Osteoblast (primary cell): Measurements from ENCODE around the gene MRS2. TPM values are rescaled to one million over a fixed set of nuclear protein-coding genes. Genes with fewer than 3 reads are reported as not detected.

Experiments used
- DNase-seq: peaks from one replicate; pipeline ENCODE4 v3.0.0; 2011; ENCODE audit warnings: low spot score, mixed read lengths; ENCODE audit not compliant: insufficient read length; ENCODE audit errors: missing footprints
- H2AFZ ChIP-seq: 2 replicates; pipeline ENCODE4 v1.6.0; 2011; ENCODE audit warnings: mild to moderate bottlenecking, low read length
- H3K27ac ChIP-seq: 2 replicates; pipeline ENCODE4 v1.5.1; 2011; ENCODE audit warnings: mild to moderate bottlenecking, low read depth, low read length, moderate library complexity
- H3K27me3 ChIP-seq: 2 replicates; pipeline ENCODE4 v1.6.0; 2012; ENCODE audit warnings: mild to moderate bottlenecking, control low read depth, inconsistent platforms, low read length, moderate library complexity; ENCODE audit not compliant: insufficient read depth
- H3K36me3 ChIP-seq: 2 replicates; pipeline ENCODE4 v1.5.1; 2011; ENCODE audit warnings: mild to moderate bottlenecking, low read length, control low read depth, moderate library complexity; ENCODE audit not compliant: insufficient read depth
- H3K4me1 ChIP-seq: 2 replicates; pipeline ENCODE4 v1.5.1; 2011; ENCODE audit warnings: mild to moderate bottlenecking, low read length, control low read depth, moderate library complexity; ENCODE audit not compliant: insufficient read depth
- H3K4me2 ChIP-seq: 2 replicates; pipeline ENCODE4 v1.6.0; 2011; ENCODE audit warnings: mild to moderate bottlenecking, low read length; ENCODE audit not compliant: insufficient read depth
- H3K4me3 ChIP-seq: fragments of 200-600 bp; sonication (generic); 3 replicates; pipeline ENCODE4 v1.5.1; 2012; ENCODE audit warnings: mild to moderate bottlenecking, low read length, inconsistent platforms; ENCODE audit not compliant: insufficient read depth
- H3K79me2 ChIP-seq: 2 replicates; pipeline ENCODE4 v1.6.0; 2012; ENCODE audit warnings: mild to moderate bottlenecking, low read length, control low read depth, inconsistent platforms; ENCODE audit not compliant: insufficient read depth
- H3K9me3 ChIP-seq: 2 replicates; pipeline ENCODE4 v1.5.1; 2011; ENCODE audit warnings: low read depth, low read length, control low read depth
- H4K20me1 ChIP-seq: 2 replicates; pipeline ENCODE4 v1.6.0; 2012; ENCODE audit warnings: mild to moderate bottlenecking, low read length, control low read depth; ENCODE audit not compliant: insufficient read depth
- total RNA-seq: library from RNA; depleted of rRNA; stranded (reverse); fragments of >200 nt; gene quantifications from 2 replicates; pipeline ENCODE4 v1.2.3, GENCODE V29; 2012
- TF ChIP-seq, protein P1 (sequence below): IDR thresholded peaks from 2 replicates; pipeline ENCODE4 v1.5.1; 2011; ENCODE audit warnings: mild to moderate bottlenecking, low read depth, low read length, moderate library complexity; ENCODE audit errors: extremely low read depth

MRS2 gene
- total RNA-seq, 1 donor: 23.5 TPM

DNA sequence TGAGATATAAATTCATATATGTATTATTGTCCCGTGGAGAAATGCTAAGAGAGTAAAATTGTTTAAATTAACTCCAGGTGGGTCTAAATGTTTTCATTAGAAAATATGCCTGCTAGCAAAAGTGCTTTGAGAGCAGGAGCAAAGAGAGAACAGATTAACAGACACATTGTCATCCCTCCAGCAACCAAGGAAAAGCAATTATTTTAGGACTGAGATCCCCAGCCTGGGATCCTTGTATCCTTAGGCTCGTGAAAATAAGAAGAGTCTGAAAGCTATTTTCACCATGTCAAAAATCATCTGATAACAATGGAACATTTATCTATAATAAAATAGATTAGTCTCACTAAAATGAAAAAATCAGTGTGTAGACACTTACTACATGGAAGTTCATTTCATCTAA lies 11.5 kb upstream of the MRS2 start:
- Histone ChIP-seq H3K27ac (no peak overlapping the region), H3K4me3 (no peak overlapping the region), H3K79me2 (no peaks in the 10 kb centered on the region), H3K9me3 (no peaks in the 10 kb centered on the region), H3K27me3 (no peaks in the 10 kb centered on the region), H4K20me1 (no peaks in the 10 kb centered on the region), H3K4me1 (peaks cover 11% of the 10 kb centered on the region), H3K4me2 (no peak overlapping the region), H3K36me3 (no peaks in the 10 kb centered on the region), H2AFZ (no peak overlapping the region)
- TF ChIP-seq, protein P1, sequence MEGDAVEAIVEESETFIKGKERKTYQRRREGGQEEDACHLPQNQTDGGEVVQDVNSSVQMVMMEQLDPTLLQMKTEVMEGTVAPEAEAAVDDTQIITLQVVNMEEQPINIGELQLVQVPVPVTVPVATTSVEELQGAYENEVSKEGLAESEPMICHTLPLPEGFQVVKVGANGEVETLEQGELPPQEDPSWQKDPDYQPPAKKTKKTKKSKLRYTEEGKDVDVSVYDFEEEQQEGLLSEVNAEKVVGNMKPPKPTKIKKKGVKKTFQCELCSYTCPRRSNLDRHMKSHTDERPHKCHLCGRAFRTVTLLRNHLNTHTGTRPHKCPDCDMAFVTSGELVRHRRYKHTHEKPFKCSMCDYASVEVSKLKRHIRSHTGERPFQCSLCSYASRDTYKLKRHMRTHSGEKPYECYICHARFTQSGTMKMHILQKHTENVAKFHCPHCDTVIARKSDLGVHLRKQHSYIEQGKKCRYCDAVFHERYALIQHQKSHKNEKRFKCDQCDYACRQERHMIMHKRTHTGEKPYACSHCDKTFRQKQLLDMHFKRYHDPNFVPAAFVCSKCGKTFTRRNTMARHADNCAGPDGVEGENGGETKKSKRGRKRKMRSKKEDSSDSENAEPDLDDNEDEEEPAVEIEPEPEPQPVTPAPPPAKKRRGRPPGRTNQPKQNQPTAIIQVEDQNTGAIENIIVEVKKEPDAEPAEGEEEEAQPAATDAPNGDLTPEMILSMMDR: no peak
- DNase-seq: peak; percentile 62

DNA sequence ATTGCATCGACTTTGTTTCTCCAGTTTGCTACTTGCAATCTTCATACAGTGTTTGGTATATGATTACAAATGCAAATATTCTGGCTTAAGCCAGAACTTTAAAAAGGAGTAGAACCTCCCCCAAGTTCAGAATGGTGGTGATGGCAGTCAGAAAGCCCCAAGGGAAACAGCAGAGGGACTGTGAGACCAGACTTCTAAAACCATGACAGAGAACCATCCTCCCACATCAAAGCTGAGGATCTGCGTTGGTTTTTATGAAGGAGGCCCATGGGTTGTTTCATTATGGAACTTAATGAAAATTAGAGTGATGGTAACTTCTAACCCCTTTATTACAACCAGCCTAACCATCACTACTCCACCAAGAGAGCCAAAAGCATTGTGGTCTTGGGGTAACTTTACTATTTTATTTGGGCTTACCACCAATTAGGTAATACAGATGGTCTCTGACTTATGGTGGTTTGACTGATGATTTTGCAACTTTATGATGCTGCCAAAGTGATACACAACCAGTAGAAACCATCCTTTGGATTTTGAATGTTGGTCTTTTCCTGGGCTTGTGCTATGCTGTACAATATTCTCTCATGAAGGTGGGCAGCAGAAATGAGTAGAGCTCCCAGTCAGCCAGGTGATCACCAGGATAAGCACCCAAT lies 10.9 kb upstream of the MRS2 start:
- no peaks in the 10 kb centered on the region for H4K20me1 ChIP-seq
- no peaks in the 10 kb centered on the region for H3K79me2 ChIP-seq
- no peak overlapping the region for H3K4me3 ChIP-seq
- no peak for DNase-seq
- no peaks in the 10 kb centered on the region for H3K27me3 ChIP-seq
- no peaks in the 10 kb centered on the region for H3K36me3 ChIP-seq
- no peak overlapping the region for H3K4me2 ChIP-seq
- no peak overlapping the region for H2AFZ ChIP-seq
- H3K27ac ChIP-seq: no peak overlapping the region
- TF ChIP-seq, protein P1: no peak
- H3K9me3 ChIP-seq: no peaks in the 10 kb centered on the region
- peaks cover 11% of the 10 kb centered on the region for H3K4me1 ChIP-seq

DNA sequence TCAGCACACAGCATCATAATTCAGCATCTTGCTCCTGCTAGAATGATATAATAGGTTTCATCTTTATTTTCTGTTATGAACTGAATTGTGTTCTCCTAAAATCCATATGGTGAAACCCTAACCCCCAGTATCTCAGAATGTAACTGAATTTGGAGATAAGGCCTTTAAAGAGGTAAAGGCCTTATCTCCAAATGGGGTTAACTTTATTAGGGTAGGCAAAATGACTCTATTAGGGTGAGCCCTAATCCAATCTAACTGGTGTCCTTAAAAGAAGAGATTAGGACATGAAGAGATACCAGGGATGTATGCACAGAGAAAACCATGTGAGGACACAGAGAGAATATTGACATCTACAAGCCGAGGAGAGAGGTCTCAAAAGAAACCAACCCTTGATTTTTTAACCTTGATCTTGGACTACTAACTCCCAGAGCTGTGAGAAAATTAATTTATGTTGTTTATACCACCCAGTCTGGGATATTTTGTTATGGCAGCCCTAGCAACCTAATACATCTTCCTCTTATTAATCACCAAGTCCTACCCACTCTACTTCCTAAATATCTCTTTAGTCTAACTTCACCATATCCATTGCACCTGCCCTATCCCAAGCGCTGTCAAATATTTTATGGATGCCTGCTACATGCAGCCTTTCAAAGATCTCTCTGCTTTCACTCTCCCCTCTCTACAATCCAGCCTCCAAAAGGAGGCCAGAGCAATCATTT lies 8.5 kb upstream of the MRS2 start:
- Histone ChIP-seq H3K4me3 (no peak overlapping the region), H4K20me1 (no peaks in the 10 kb centered on the region), H3K9me3 (no peaks in the 10 kb centered on the region), H3K4me2 (peak overlapping the region; percentile 62), H3K36me3 (no peaks in the 10 kb centered on the region), H3K4me1 (peaks cover 11% of the 10 kb centered on the region), H3K27me3 (no peaks in the 10 kb centered on the region), H3K27ac (peak overlapping the region; percentile 70), H2AFZ (peak overlapping the region; percentile 26), H3K79me2 (no peaks in the 10 kb centered on the region)
- TF ChIP-seq, protein P1: no peak
- DNase-seq: peak; percentile 21

DNA sequence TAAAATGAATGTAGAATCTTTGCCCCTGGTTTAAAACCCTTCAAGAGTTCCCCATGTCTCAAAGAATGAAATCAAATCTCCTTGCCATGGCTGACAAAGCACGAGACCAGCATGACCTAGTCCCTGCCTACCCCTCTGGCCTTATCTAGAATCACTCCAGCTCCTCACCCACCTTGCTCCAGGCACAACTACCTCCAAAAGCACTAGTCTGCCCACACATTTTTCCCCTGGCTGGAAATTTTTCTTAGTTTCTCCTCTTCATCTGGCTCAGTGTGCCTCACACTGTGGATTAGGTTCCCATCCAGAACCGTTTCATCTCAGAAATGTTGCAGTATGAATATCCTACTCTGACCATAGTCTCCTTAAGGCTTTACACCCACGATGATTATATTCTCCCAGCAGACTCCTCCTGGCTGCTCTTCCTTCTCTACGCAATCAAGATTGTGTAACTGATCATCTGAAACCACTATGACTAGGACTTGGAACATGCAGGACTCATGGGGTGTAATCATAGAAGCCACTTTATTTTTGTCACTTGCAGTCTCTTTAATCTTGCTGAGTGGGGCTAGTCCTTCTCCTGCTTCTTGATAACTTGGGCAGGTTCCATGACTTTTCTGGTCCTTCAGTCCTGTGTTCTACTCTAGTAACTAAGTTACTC lies 7.8 kb upstream of the MRS2 start:
- no peaks in the 10 kb centered on the region for H3K36me3 ChIP-seq
- H3K4me1 ChIP-seq: peaks cover 11% of the 10 kb centered on the region
- peak overlapping the region; percentile 70 for H3K27ac ChIP-seq
- peak overlapping the region; percentile 26 for H2AFZ ChIP-seq
- peak; percentile 89 for DNase-seq
- peaks cover 4% of the 10 kb centered on the region for H3K27me3 ChIP-seq
- peak overlapping the region; percentile 62 for H3K4me2 ChIP-seq
- no peaks in the 10 kb centered on the region for H3K79me2 ChIP-seq
- no peaks in the 10 kb centered on the region for H3K9me3 ChIP-seq
- H4K20me1 ChIP-seq: no peaks in the 10 kb centered on the region
- TF ChIP-seq, protein P1: no peak
- H3K4me3 ChIP-seq: no peak overlapping the region
